PC-9 (cell line): Measurements from ENCODE around the gene CCNT2.

Experiments
- CTCF ChIP-seq: fragments of 200-600 bp; sonication (generic); conservative IDR thresholded peaks from 2 replicates; pipeline ENCODE4 v1.6.1; 2017; ENCODE audit warnings: mixed run types, antibody characterized with exemption, mild to moderate bottlenecking, moderate library complexity
- EZH2 ChIP-seq: fragments of 200-600 bp; sonication (generic); IDR thresholded peaks from 2 replicates; pipeline ENCODE4 v1.8.0; 2017; ENCODE audit warnings: antibody characterized with exemption, low read depth

- TF ChIP-seq CTCF = no peak
- no peak for TF ChIP-seq EZH2
Observed at GRCh38 chr2:134973241-134974138, 54.9 kb downstream of the CCNT2 start.
